Right cardiac atrium (tissue), 5 donors: ENCODE measurements around the gene EMCN. TPM values are rescaled to one million over a fixed set of nuclear protein-coding genes. Genes with fewer than 3 reads are reported as not detected.
A peak's percentile ranks its signal among the peaks of the same experiment; 100 is the strongest.

Experiments used
- ATAC-seq, 2 donors: fragments of 200-7000 bp; cut with Tn5 transposase; one replicate each; pipeline versions ENCODE4 v1.8.0 to v1.9.1; 2020; ENCODE audit warnings: moderate library complexity in 2 of 2, mild to moderate bottlenecking in 1 of 2
- DNase-seq, 3 donors: peaks; one replicate each; pipeline ENCODE4 v3.0.0-alpha.2; 2020
- H3K27ac ChIP-seq: one replicate; pipeline ENCODE4 v1.5.1; 2013; ENCODE audit warnings: mild to moderate bottlenecking, low read length, control low read depth, moderate library complexity
- H3K27me3 ChIP-seq: one replicate; pipeline ENCODE4 v1.6.1; 2013; ENCODE audit not compliant: control insufficient read depth, insufficient read depth
- H3K4me1 ChIP-seq: one replicate; pipeline ENCODE4 v1.6.1; 2013; ENCODE audit warnings: low read length; ENCODE audit not compliant: control insufficient read depth, insufficient read depth
- H3K4me3 ChIP-seq: one replicate; pipeline ENCODE4 v1.5.1; 2013; ENCODE audit warnings: low read length, control low read depth
- H3K9me3 ChIP-seq: one replicate; pipeline ENCODE4 v1.6.1; 2013; ENCODE audit warnings: low read length; ENCODE audit not compliant: control insufficient read depth
- WGBS: extraction: QIAGEN DNeasy Blood & Tissue Kit; methylation state at CpG from one replicate; pipeline ENCODE4 v1.1.7; 2013; 5-methylcytosine and 5-hydroxymethylcytosine counted together
- intact Hi-C, 4 donors: fragments of 100-400 bp; cut with DNase I; formaldehyde crosslinking; loops; one replicate each; pipeline versions ENCODE4 v1.11.0 to v1.14.0; 2022 to 2023
- long read RNA-seq, 4 donors: library from polyadenylated mRNA; unstranded; transcript quantifications; one replicate each; pipeline ENCODE4 v2.0.0, GENCODE V29; 2020 to 2021
- polyA plus RNA-seq: library from polyadenylated mRNA; stranded (reverse); fragments of 200-250 nt; gene quantifications from one replicate; pipeline ENCODE4 v1.2.3, GENCODE V29; 2013
- total RNA-seq, 4 donors: library from RNA; stranded (reverse); fragmentation: NEBNext Ultra II Directional; extraction: Animal tissue kit (Norgen Biotek cat#: 25700); gene quantifications; one replicate each; pipeline ENCODE4 v1.2.1, GENCODE V29; 2021
- donor health status: healthy with polysubstance abuse.
- donor health status: DM: no; HTN: yes; CAD: no.
- donor health status: DM: no; HTN: no; CAD: no.
- donor health status: DM: no; HTN: yes; CAD: no; lungs with severe emphysema.
- donor health status: DM: yes; HTN: yes; CAD: no.

EMCN gene
- total RNA-seq (10 to 100 TPM; 33.7 to 44.9 (median 41.4) TPM), polyA plus RNA-seq (21.8 TPM)
- long read RNA-seq, donor 1, full-length matches to known transcripts = 39 of 54 reads
- long read RNA-seq, donor 1, partial matches to known transcripts = 12 of 54 reads
- long read RNA-seq, donor 1, other reads (novel, unspliced or antisense) = 3 of 54 reads
- long read RNA-seq, donor 2, full-length matches to known transcripts = 11 of 15 reads
- long read RNA-seq, donor 2, partial matches to known transcripts = 2 of 15 reads
- long read RNA-seq, donor 2, other reads (novel, unspliced or antisense) = 2 of 15 reads
- long read RNA-seq, donor 3, full-length matches to known transcripts = 127 of 166 reads
- long read RNA-seq, donor 3, partial matches to known transcripts = 18 of 166 reads
- long read RNA-seq, donor 3, other reads (novel, unspliced or antisense) = 21 of 166 reads
- long read RNA-seq, donor 4, full-length matches to known transcripts = 16 of 20 reads
- long read RNA-seq, donor 4, partial matches to known transcripts = 3 of 20 reads
- long read RNA-seq, donor 4, other reads (novel, unspliced or antisense) = 1 of 20 reads

- WGBS = 30% methylated on average over 3 of the region's 3 CpGs
- Histone ChIP-seq H3K4me3 (peak within 1 kb of the TSS; percentile 83), H3K4me1 (peaks cover 2% of the 10 kb centered on the region), H3K9me3 (no peaks in the 10 kb centered on the region), H3K27ac (peak within 1 kb of the TSS; percentile 93), H3K27me3 (no peaks in the 10 kb centered on the region)
- intact Hi-C loops = loop anchor here in 1 of 4 donors (5.0 kb wide), 1 partner anchor 219 kb away; no protein-coding TSS in a partner anchor
- DNase-seq (peak in 2 of 3 donors; percentile 21 to 31), ATAC-seq (peak; percentile 93 to 97)
Measured at GRCh38 chr4:100517864-100518341, at the start of gene EMCN. Gene EMCN, minus strand, starts transcription at chr4:100518022. Its CDS starts 108 bp downstream, at chr4:100517914.

- no peak for ATAC-seq
- intact Hi-C loops = no loop called here
- no peak overlapping the region for H3K4me3 ChIP-seq
Measured at GRCh38 chr4:100566396-100566795, 48.6 kb upstream of the EMCN start.

GRCh38 chr4:100557306-100557705, 39.5 kb upstream of the EMCN start:
- intact Hi-C loops = no loop called here
- Histone ChIP-seq H3K4me1 (no peaks in the 10 kb centered on the region), H3K27me3 (no peaks in the 10 kb centered on the region), H3K4me3 (no peak overlapping the region), H3K9me3 (no peaks in the 10 kb centered on the region), H3K27ac (no peak overlapping the region)
- 96% methylated on average over 2 of the region's 2 CpGs for WGBS
- DNase-seq = no peak
- no peak for ATAC-seq

More at GRCh38 chr4:100566396-100566795, 48.6 kb upstream of the EMCN start:
- no peaks in the 10 kb centered on the region for H3K27me3 ChIP-seq
- WGBS = 81% methylated on average over 3 of the region's 3 CpGs
- H3K4me1 ChIP-seq = no peaks in the 10 kb centered on the region
- no peak overlapping the region for H3K27ac ChIP-seq
- DNase-seq = no peak
- H3K9me3 ChIP-seq = no peaks in the 10 kb centered on the region

- Histone ChIP-seq H3K9me3 (no peaks in the 10 kb centered on the region), H3K4me1 (no peaks in the 10 kb centered on the region), H3K27me3 (no peaks in the 10 kb centered on the region), H3K27ac (no peak overlapping the region), H3K4me3 (no peak overlapping the region)
- no peak for ATAC-seq
- intact Hi-C loops = no loop called here
- DNase-seq = no peak
- WGBS = 50% methylated on average over 2 of the region's 2 CpGs
Measured at GRCh38 chr4:100555611-100556337, 38.0 kb upstream of the EMCN start.

- no peaks in the 10 kb centered on the region for H3K9me3 ChIP-seq
- DNase-seq (no peak), ATAC-seq (no peak)
- no peaks in the 10 kb centered on the region for H3K4me1 ChIP-seq
- intact Hi-C loops = no loop called here
- WGBS = 38% methylated on average over 1 of the region's 1 CpG
- no peaks in the 10 kb centered on the region for H3K27me3 ChIP-seq
- H3K27ac ChIP-seq = no peak overlapping the region
- no peak overlapping the region for H3K4me3 ChIP-seq
Measured at GRCh38 chr4:100548200-100548560, 30.4 kb upstream of the EMCN start.

GRCh38 chr4:100547541-100548199, 29.8 kb upstream of the EMCN start:
- ATAC-seq (no peak), DNase-seq (no peak)
- 73% methylated on average over 6 of the region's 6 CpGs for WGBS
- Histone ChIP-seq H3K4me1 (no peaks in the 10 kb centered on the region), H3K9me3 (no peaks in the 10 kb centered on the region), H3K4me3 (no peak overlapping the region), H3K27ac (no peak overlapping the region), H3K27me3 (no peaks in the 10 kb centered on the region)
- intact Hi-C loops = no loop called here

- no peak overlapping the region for H3K4me3 ChIP-seq
- H3K4me1 ChIP-seq = no peaks in the 10 kb centered on the region
- WGBS = 88% methylated on average over 5 of the region's 5 CpGs
- intact Hi-C loops = no loop called here
- peak in 1 of 2 donors; percentile 55 for ATAC-seq
- H3K9me3 ChIP-seq = no peaks in the 10 kb centered on the region
- no peak overlapping the region for H3K27ac ChIP-seq
- H3K27me3 ChIP-seq = no peaks in the 10 kb centered on the region
- no peak for DNase-seq
Measured at GRCh38 chr4:100545427-100545826, 27.6 kb upstream of the EMCN start.

- DNase-seq (no peak), ATAC-seq (no peak)
- intact Hi-C loops = no loop called here
- no peaks in the 10 kb centered on the region for H3K9me3 ChIP-seq
- H3K4me1 ChIP-seq = no peaks in the 10 kb centered on the region
- no peak overlapping the region for H3K4me3 ChIP-seq
- no peaks in the 10 kb centered on the region for H3K27me3 ChIP-seq
- H3K27ac ChIP-seq = no peak overlapping the region
Measured at GRCh38 chr4:100540131-100540530, 22.3 kb upstream of the EMCN start.

GRCh38 chr4:100539706-100540105, 21.9 kb upstream of the EMCN start:
- Histone ChIP-seq H3K27me3 (no peaks in the 10 kb centered on the region), H3K4me3 (no peak overlapping the region), H3K9me3 (no peaks in the 10 kb centered on the region), H3K27ac (no peak overlapping the region), H3K4me1 (no peaks in the 10 kb centered on the region)
- intact Hi-C loops = no loop called here
- DNase-seq (no peak), ATAC-seq (peak; percentile 38 to 94)
- 29% methylated on average over 4 of the region's 4 CpGs for WGBS

GRCh38 chr4:100533741-100534140, 15.9 kb upstream of the EMCN start:
- 92% methylated on average over 1 of the region's 1 CpG for WGBS
- ATAC-seq = no peak
- Histone ChIP-seq H3K4me1 (no peaks in the 10 kb centered on the region), H3K27me3 (no peaks in the 10 kb centered on the region), H3K4me3 (no peak overlapping the region), H3K27ac (no peak overlapping the region), H3K9me3 (no peaks in the 10 kb centered on the region)
- intact Hi-C loops = no loop called here
- DNase-seq = no peak
